OCI-LY7 (cell line): Measurements from ENCODE around the gene NDEL1.

Experiments
- EZH2phosphoT487 ChIP-seq: fragments of 200-600 bp; sonication (generic); IDR thresholded peaks from 2 replicates; pipeline ENCODE4 v1.6.1; 2018; ENCODE audit warnings: low read depth, borderline replicate concordance, mild to moderate bottlenecking, mixed run types, antibody characterized with exemption, low read length, moderate library complexity, mixed read lengths
- TF ChIP-seq, protein P1 (sequence below): fragments of 200-600 bp; sonication (generic); conservative IDR thresholded peaks from 2 replicates; pipeline ENCODE4 v1.5.1; 2014; ENCODE audit warnings: mild to moderate bottlenecking, antibody characterized with exemption, low read length, moderate library complexity, mixed read lengths

DNA sequence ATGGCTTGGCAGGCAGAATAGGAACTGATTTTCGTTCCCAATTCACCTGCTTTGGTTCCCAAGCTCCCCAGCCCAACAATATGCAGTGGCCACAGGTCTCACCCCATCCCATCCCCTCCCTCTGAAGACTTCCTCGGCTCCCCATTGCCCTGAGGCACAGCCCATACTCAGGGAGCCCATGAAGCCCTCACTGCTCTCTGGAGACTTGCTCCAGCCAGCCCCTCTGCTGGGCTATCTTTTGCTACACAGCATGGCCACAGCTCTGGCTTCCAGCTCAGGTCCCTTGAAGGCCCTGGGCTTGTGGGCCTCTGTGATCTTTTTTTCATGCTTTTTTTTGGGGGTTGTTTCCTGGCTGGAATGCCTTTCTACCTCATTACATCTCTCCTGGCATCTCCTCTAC, 29.5 kb upstream of the NDEL1 start:
- TF ChIP-seq, protein P1, sequence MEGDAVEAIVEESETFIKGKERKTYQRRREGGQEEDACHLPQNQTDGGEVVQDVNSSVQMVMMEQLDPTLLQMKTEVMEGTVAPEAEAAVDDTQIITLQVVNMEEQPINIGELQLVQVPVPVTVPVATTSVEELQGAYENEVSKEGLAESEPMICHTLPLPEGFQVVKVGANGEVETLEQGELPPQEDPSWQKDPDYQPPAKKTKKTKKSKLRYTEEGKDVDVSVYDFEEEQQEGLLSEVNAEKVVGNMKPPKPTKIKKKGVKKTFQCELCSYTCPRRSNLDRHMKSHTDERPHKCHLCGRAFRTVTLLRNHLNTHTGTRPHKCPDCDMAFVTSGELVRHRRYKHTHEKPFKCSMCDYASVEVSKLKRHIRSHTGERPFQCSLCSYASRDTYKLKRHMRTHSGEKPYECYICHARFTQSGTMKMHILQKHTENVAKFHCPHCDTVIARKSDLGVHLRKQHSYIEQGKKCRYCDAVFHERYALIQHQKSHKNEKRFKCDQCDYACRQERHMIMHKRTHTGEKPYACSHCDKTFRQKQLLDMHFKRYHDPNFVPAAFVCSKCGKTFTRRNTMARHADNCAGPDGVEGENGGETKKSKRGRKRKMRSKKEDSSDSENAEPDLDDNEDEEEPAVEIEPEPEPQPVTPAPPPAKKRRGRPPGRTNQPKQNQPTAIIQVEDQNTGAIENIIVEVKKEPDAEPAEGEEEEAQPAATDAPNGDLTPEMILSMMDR: no peak
- TF ChIP-seq EZH2phosphoT487: no peak
